GDM1 (cell line): ENCODE data around the gene TTLL7.
A peak's percentile ranks its signal among the peaks of the same experiment; 100 is the strongest.

ENCODE experiments used
- DNase-seq: peaks from one replicate; lab custom pipeline; 2025; lab: John Stamatoyannopoulos, UW

The TTLL7 gene

DNA sequence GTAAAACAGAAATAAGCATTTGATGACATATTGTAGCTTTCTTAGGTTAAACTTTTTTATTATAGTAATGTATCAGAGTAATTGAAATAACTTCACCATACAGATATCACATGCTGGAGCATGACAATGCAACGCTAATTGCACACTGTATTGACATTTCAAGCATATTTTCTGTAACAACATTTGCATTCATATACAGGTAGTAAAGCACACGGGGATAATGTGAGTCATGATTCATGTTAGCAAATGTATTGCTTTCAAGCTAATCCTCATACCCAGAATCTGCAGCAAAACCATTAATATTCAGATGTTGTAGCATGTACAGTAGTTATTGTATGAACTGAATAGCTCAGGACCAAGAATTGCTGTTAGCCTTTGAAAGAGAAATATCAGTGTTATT is 133.9 kb downstream of the TTLL7 start:
- DNase-seq: no peak

DNA sequence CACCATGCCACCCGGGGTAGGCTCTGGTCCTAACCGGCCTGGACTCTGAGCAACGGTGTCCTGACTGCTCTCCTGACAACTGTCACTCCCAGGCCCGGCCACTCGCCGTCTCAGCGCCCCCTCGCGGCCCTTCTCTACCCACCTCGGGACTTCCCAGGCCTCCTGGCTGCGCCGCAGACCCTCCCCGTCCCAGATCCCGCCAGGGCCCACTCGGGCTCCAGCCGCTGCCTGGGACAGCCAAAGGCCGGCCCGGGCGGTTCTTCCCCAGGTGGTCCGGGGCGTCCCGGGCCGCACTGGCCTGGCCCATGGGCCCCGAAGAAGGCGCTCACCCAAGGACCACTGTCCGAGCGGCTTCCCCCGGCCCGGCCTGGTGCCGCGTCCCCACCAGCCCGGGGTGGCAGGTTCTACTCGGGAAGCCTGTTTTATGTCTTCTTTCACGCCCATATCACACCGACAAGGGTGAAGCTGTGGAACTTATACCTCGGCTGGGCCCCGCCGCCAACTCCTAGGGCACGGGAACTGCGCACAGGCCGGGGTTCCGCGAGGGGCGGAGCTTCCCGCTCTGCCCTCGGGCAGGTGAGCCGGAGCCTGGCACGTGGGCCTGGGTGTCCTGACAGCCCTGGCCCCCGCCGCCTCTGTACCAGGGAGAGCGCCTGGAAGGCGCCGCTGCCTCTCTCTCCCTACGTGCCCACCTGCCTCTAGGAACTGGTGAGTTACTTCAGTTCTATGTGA is 138.3 kb downstream of the TTLL7 start:
- peak; percentile 44 for DNase-seq

DNA sequence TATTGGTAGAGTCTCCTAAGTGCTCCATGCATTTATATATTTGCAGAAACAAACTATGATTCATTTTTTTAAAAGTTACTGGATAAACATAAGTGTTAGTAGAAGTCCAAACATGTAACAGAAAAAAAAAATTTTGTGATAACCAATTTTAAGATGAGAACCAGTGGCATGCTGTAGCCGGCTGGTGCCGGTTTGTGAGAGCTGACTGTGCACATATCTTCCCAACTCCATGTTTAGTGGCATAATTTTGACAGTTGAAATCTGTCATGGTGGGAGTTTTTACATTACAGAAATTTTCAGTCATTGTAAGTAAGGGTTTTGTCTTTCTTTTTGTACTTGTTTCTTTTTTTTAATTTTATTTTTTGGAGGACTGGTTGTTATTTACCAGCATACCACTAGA is 141.2 kb downstream of the TTLL7 start:
- DNase-seq: no peak

DNA sequence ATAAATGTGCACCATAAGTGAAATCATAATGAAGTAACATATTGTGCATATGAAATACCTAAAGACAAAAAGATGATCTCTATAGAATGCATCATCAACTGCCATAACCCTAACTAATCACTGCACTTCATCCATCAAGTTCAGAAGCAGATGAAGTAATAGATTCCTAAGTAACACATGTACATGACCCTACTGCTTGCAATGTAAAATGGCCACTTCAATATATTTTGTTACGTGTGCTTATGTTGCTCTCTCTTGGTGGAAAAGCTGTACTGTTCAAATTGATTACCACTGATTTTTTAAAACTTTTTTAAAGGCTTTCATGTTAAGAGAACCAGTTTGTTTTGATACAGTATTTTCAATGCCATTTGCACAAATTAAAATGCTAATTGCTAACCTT is 141.8 kb downstream of the TTLL7 start:
- no peak for DNase-seq

DNA sequence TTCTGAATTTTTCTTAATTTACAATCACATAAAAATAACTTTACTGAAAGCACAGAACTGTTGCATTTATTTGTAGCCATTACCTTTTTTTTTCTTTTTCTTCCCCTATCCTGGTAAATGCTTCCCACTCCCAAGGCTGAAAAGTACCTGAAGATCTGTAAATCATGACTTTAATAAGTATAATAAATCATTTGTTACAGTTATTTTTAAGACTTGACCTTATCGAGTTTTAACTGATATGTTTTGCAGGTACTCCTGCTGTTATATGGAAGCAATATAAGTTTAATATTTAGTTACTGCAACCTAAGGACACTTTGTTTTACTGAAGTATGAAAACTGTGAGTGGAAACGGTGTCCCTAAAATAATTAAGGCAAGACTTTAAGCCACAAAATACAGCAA is 142.6 kb downstream of the TTLL7 start:
- DNase-seq: no peak

DNA sequence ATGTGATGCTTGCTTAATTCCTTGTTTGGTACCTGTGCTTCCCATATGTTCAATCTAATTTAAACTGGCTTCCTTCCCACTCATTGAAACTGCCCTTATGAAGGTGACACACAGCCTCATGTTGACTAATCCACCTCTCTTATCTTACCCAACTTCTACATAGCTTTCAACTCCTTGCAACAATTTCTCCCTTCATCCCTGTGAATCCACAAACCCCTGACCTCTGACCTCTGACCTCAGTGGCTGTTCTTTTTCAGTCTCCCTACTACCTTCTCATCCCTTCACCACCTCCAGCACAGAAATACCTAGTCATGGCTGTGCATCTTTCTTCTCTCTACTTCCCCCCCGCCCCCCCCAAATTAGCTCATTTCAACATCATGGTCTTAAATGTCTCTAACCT is 144.5 kb downstream of the TTLL7 start:
- no peak for DNase-seq

DNA sequence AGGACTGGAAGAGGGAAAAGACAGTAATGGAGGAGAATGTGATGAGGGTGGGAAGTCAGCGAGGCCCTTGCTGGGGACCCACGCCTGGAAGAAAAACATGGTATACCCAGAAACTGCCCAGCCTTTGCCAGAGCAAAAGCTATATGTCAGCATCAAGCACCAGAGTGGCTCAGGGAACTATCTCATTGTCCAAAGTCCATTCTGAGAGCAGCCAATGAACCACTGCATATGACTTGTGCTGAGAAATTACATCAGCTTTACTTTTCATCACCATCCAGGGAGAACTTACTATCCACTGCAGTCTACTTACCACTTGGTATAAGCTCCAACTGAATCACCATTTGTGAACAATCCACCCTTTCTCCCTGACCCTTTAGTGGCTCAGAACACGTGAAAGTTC is 148.1 kb downstream of the TTLL7 start:
- DNase-seq: no peak

DNA sequence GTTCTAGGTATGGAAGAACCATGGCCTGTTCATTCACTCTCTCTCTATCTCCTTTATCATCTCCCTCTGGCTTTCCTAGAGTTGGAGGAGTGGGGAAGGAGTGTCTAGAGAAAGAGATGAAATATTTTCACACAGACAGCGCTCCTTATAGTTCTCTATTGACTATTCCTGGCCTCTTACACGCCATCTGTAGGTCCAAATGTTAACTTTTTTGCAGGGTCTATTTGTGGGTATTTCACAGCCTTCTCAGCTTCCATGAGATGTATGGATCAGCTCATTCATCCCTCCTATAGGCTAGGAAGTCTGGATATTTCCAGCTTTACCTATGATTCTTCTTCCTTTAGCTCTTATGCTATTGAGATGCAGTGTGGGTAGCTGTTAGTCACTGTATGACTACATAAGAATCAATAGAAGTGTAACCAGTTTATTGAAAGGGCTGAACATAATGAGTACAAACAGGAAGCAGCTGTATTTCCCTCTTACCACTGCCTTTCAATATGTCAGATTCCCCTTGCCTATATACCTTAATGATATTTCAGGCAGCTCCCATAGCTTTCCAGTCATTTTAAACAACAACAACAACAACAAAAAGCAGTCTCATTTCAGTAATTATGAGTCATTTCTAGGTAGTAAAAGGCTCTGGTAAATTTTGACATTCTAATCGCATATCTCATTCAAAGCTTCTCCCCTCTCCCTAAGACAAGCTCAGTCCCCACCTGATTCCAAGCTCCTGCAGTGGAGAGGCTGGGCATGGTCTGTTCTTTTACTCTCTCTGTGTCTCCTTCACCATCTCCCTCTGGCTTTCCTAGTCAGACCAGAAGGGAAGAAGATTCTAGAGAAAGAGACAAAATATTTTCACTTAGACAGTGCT is 149.5 kb downstream of the TTLL7 start:
- no peak for DNase-seq

DNA sequence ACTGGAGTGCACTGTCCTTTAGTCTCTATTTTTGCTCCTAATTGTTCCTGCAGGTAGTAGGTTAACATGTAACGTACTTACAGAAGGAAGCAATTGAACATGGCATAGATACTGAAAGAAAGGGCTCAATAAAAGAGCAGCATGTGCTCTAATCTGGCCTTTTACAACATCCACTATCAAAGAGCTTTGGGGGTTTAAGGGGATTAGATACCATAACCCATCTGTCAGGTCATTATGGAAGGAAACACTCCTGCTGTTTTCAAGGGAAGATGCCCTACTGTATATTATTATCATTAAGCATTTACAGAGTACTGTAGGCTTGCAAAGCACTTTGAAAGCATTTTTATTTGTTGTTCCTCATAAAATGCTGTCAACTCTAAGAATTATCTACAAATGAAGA is 152.8 kb downstream of the TTLL7 start:
- DNase-seq: no peak

DNA sequence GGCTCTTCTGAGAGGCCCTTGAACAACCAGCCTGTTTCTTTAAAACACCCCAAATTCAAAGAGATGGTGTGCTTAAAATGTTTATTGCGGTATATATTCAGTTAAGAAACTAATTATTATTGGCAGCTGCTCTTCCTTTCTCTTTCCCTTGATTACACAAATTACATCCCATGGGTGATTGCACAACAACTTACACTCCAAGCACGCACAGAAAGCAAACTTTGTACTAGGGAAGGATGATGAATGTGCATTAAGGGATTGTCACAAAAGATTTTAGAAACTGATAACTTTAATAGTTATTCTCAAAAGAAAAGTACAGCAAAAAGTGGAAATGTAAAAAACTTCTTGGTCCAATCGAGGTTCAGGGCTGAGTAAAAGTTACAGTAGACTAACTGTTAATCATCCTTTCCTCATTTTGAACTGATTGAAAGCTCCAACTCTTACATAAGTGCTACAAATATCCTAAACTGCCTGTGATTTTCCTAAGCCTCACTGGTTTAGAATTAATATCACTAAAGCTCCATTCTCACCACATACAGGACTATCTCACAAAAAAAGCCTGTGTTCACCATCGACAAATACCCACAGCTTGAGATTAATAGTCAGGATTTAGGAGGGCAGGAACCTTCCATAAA is 153.4 kb downstream of the TTLL7 start:
- no peak for DNase-seq

DNA sequence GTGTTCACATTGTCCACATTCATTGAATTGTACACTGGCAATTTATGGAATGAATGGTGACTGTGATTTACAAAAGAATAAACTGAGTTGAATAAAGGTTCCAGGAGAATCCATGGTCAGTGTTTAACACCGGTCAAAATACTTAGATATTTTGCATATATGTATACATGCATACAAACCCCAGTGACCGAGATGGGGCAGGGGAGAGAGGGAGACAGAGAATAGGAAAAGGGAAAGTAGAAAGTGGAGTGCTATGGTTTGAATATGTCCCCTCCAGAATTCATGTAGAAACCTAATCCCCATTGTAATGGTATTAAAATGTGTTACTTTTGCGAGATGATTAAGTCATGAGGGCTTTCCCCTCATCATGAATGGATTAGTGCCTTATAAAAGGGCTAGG is 154.4 kb downstream of the TTLL7 start:
- no peak for DNase-seq

DNA sequence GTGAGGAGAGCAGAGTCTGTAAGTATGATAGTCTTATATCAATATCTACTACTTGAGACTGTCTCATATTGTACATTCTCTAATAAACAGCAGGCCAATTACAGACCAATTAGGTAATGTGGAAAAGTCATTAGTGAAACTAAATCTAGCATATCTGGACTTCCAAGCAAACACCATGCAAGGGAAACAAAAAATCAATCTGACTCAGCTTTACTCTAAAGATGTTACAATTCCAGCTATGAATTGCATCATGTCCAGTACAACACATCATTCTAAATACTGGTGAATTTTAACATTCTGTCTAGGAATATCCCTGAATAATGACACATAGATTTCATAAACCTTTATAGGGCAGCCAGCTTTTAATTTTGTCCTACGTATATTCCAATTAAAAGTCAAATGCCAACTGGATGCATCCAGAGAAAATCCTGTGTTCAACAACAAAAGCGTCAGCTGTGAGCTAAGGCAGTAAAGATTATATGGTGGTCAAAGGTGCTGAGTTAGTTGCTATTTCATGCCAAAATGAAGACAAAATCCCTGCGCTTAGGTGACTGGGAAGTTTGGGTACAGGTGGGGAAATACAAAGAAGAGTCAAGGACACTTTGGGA is 159.3 kb downstream of the TTLL7 start:
- DNase-seq: no peak

DNA sequence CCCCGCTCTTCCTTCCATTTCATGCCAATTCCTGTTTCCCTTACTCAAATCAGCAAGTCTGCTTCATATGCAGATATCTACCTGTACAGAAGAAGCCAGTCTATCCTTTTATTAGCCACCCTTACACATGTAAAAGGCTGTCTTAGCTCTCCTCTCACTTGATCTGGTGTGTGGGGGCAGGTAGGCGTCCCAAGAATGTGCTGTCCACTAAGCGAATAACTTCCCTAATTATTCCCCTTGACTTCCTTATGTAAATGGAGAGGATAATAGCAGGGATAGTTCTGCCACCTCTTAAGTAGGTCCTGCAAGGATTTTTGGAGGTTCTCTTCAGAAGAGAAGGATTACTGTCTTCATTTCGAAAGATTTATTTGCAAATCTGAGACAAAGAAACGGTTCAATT is 160.4 kb downstream of the TTLL7 start:
- no peak for DNase-seq

DNA sequence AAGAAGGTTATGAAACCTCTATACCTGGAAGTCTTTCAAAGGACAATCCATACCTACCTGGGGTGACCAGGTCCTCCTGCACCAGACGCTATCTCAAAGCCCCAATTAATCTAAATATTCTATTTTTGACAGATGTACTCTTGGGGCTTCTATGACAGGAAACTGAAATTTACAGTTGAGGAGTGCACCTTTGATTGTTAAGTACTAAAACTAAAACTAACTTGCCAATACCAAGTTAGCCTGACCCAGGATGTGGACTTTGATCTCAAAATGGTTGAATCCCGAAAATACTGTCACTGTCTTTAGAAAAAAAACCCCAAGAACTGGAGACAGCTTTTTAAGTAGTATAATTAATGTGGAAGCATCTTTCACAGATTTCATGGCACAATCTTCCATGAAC is 162.4 kb downstream of the TTLL7 start:
- no peak for DNase-seq

DNA sequence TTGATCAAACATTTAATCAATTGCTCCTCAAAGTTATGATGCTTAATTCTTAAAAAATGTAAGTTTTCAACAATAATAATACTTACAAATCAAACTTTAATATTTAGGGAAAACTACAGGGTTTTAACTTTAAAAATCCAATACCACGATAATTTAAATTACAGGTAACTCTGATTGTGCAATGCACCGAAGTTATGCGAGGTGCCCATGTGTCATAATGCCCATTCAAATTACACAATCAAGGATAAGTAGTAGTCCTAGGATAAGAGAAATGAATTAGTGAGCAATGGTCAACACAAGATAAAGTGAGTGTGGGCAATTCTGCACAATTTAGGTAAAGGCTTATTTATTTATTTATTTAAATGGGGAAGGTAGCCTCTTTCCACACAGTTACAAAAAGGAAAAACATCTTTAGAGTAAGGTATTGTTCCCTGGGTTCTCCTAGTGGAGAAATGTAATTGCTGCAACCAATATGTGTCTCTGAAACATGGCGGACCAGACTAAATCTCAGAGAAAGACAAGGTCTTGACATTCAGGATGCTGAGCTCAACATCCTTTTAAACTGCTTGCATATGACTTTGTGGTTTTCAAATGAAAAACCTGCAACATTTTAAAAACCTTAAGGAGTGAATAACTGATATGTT is 164.2 kb downstream of the TTLL7 start:
- no peak for DNase-seq

DNA sequence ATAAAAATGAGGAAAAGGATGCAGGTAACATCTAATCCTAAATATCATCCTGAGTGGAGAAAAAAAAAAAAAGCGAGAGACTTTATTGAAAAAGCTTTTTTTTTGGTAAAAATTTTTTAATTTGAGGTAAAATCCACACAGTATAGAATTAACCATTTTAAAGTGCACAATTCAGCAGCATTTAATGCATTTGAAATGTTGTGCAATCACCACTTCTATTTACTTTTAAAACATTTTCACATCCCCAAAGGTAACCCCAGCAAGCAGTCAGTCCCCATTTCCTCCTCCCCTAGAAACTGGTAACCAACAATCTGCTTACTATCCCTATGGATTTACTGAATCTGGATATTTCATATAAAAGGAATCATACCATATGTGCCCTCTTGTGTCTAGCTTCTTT is 166.7 kb downstream of the TTLL7 start:
- DNase-seq: no peak

DNA sequence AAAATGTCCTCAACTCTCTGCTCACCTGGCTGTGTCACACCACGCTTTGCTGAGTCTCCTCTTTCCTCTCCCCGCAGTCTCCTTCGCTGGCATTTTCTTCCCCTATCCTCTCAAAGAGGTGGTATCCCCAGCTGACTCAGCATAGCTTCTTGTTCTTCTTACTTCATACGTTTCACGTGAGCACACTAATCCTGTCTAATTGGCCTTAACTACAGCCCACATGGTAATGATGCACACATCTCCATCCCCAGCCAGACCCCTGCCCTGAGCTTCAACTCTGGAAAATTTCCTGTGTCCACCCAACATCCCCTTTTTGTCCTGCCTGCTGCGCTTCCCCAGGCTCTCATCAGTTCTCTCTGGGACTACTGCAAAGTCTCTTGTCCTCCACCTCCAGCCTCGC is 169.8 kb downstream of the TTLL7 start:
- DNase-seq: no peak

DNA sequence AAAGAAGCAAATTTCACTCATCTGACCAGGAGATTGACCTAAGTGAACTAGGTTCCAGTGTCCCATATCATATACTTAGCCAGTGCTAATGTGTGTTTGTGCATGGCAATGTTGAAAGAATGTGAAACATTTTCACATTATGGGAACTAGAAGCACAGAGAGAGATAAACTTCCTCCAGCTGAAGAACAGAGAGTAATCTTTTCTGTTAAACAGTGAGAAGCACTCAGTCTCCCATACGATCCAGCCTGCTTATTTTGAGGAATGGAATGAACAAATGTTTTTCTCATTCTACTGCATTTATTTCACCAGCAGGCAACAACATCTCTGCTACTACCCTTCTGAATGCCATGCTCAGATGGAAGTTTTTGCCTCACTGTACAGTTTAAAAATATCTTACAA is 170.5 kb downstream of the TTLL7 start:
- no peak for DNase-seq

DNA sequence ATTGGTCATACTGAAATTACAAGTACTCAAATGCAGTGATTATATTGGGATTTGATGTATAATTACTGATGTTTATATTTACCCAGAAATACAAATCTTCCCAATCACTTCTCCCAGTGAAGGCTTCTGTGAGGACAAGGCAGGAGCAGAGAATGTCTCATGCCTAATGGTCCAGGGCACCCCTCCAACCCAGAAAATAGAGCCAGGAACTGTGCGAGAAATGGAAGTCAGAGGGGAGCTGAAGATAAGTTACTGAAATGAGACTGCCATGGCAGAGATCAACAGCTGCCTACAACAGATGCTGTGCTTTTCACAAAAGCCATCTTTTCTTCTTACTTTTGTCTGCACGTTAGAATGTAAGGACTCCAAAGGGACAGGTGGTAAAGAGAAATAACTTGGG is 171.2 kb downstream of the TTLL7 start:
- no peak for DNase-seq

DNA sequence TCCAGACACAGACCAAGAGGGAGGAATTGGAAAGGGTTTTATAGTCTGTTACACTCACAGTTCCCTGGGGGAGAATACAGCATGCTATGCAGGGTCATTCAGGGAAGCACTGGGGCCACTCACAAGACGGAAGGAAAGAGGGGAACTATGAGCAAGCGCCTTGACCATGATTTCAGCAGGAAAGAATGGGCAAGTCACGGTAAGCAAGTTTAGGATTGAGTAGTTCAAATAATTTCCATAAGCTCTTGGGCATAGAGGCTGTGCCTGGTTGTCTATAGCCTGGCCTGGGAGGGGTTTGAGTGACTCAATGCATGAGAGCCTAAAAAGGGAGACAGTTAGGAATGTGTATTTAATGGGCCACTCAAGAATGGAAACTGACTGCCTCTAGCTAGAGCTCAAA is 176.7 kb downstream of the TTLL7 start:
- DNase-seq: no peak

DNA sequence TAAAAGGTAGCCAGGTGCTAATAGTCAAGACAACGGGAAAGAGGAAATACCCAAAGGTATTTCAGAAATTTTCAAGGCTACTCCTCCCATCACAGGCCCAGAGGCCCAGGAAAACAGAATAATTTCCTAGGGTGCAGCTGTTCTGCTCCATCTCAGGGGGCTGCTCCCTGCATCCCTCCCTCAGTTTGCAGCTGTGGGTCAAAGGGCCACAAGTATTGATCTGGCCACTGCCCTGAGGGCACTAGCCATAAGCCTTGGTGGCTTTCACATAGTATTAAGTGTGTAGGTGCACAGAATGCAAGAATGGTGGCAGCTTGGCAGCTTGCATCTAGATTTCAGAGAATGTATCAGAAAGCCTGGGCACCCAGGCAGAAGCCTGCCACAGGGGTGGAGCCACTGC is 179.5 kb downstream of the TTLL7 start:
- DNase-seq: no peak

DNA sequence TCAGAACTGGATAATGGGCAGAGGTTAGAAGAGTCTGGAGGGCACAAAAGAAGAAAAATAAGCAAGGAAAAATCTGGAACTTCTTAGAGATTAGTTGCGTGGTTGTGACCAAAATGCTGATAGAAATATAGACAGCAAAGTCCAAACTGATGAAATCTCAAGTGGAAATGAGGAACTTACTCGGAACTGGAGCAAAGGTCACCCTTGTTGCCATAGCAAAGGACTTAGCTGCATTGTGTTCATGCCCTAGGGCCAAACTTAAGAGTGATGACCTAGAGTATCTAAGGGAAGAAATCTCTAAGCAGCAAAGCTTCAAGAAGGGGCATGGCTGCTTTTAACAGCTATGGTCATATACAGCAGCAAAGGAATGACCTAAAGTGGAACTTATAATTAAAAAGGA is 180.0 kb downstream of the TTLL7 start:
- no peak for DNase-seq
